Hepatic stellate cell (primary cell): ENCODE measurements around the gene C10orf67.

Source experiments
- DNase-seq: peaks from one replicate; pipeline ENCODE4 v3.0.0; 2011; ENCODE audit warnings: low spot score

Gene C10orf67

DNA sequence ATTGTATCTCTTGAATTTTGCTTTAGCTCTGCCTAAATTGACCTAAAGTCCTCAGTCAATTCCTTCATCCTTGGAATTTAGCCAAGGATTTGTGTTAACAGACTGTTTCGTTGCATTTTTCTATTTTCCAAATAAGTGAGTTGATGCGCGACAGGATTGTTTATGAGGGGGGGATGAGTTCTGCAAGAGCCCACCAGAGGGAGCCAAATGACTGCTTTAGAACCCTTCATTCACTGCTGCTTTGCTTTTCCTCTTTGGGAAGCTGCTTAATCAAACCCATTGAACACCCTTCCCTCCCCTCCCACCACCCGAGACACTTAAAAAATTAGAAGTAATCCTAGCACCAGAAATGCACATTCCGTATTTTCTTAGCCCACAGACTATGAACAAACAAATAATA is 186.2 kb downstream of the C10orf67 start:
- peak; percentile 74 for DNase-seq

DNA sequence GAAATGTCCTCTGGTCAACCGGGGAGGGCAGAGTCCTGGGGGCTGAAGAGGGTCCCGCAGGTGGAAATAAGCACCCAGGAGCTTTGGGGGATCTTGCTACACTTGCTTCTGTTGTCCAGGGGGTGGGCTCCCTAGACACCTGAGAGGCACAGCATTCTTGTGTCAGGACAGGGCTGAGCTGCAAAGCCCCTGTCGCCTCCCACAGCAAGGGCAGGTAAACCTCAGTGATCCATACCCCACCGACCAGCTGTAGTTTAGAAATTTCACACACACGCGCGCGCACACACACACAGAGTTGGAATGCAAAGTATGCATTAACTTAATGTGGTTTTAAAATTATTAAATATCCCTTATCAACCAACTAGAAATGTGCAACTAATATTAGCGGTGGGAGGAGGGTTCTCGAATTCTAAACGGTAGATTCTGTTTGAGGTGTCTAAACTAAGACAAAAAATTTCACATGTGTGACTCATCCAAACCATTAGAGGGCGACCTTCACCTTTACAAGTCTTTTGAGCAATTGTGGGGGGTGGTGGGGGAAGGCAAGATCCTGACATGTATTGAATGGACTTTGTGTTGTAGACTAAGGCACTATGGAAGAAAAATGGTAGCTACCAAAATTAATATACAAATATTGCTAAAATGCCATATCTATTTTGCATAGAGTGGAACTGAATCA is 186.8 kb downstream of the C10orf67 start:
- DNase-seq, result no peak

DNA sequence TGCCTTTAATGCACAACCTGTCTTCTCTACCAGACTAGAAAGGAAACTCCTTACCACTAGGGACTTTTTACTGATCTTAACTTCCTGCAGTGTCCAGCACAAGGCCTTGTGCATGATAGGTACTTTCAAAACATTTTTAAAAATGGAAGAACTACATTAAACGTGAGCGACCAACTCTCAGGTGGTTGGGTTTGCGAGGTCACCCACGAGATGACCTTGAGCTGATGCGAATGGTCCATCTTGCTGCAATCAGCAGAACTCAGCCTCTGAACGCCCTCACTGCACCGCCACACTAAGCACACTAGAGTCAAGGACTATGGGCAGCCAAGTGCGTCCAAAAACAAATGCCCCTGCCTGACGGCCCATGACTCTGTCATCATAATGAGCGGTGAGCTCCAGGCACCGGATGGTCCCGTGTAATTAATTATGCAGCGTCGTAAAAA is 187.3 kb downstream of the C10orf67 start:
- no peak for DNase-seq

DNA sequence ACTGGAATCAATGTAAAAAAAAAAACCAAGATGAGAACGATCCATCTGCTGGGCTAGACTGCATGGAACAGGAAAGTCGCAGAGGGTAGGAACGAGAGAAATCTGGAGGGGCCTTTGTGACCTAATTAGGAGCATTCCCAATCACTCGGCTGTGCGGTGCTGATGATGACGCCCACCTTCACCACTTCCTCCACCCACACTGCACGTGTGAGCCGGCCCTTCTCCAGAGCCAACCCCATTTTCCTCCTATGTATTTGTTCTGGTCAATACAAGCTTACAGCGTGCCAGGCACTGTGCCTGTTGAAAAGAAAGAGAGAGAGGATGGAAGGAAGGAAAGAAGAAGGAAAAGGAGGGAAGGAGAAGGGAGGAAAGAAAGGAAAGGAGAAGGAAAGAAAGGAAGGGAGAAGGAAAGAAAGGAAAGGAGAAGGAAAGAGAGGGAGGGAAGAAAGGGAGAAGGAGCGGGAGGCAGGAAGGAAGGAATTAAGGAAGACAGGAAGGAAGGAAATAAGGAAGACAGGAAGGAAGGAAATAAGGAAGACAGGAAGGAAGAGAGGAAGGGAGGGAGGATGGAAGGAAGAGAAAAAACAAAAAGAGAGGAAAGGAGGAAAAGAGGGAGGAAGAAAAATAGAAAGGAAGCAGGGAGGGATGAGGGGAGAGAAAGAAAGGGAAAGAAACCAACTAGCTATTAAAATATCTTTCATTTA is 188.0 kb downstream of the C10orf67 start:
- no peak for DNase-seq

DNA sequence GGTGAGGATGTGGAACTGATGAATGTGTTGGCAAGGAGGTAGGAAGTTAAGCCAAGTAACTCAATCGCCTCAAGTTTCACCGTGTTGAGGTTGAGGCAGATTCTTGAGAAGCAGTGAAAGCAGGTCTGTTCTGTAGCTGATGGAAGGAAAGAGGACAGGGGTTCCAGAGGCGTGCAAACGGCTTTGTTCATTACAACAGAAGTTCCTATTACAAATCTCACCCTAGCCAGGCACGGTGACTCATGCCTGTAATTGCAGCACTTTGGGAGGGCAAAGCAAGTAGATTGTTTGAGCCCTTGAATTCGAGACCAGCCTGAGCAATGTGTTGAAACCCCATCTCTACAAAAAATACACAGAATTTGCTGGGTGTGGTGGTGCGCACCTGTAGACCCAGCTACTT is 189.4 kb downstream of the C10orf67 start:
- no peak for DNase-seq
